B cell (primary cell): Measurements from ENCODE around the gene GAL.

Experiments
- EZH2 ChIP-seq: IDR thresholded peaks from 2 replicates; pipeline ENCODE4 v1.6.1; 2012; ENCODE audit warnings: borderline replicate concordance, low read depth, mild to moderate bottlenecking, moderate library complexity, low read length; ENCODE audit not compliant: insufficient read depth, poor library complexity, severe bottlenecking
- TF ChIP-seq, protein P1 (sequence below): fragments of 200-600 bp; IDR thresholded peaks from one replicate; pipeline ENCODE4 v1.8.0; 2022; ENCODE audit warnings: antibody characterized with exemption, mild to moderate bottlenecking

DNA sequence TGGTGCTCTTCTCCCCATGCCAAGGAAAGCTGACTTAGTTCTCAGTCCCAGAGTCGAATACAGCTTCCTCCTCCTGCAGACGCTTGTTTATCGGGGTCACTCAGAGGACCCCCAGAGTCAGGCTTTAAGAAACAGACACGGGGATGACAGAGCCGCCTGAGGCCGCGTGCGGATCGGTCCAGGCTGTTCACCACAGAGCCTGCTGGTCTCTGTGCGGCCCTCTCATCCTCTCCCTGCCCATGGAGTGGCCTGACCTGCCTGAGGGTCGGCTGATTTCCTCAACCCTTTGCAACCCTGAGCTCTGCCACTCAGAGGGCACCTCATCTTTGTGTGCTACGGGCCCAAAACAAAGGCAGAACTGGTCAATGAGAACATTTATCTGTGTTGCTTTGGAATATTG, 2.1 kb downstream of the GAL start:
- TF ChIP-seq, protein P1, sequence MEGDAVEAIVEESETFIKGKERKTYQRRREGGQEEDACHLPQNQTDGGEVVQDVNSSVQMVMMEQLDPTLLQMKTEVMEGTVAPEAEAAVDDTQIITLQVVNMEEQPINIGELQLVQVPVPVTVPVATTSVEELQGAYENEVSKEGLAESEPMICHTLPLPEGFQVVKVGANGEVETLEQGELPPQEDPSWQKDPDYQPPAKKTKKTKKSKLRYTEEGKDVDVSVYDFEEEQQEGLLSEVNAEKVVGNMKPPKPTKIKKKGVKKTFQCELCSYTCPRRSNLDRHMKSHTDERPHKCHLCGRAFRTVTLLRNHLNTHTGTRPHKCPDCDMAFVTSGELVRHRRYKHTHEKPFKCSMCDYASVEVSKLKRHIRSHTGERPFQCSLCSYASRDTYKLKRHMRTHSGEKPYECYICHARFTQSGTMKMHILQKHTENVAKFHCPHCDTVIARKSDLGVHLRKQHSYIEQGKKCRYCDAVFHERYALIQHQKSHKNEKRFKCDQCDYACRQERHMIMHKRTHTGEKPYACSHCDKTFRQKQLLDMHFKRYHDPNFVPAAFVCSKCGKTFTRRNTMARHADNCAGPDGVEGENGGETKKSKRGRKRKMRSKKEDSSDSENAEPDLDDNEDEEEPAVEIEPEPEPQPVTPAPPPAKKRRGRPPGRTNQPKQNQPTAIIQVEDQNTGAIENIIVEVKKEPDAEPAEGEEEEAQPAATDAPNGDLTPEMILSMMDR = no peak
- no peak for TF ChIP-seq EZH2
